Brain microvascular endothelial cell (primary cell): ENCODE data around the gene USB1.

ENCODE experiments used
- DNase-seq: peaks from one replicate; pipeline ENCODE4 v3.0.0-alpha.2; 2020
- H3K27ac ChIP-seq: fragments of 250-450 bp; sonication (Bioruptor Pico); 2 replicates; pipeline ENCODE4 v1.5.1; 2020; ENCODE audit warnings: mild to moderate bottlenecking, moderate library complexity
- H3K27me3 ChIP-seq: fragments of 250-450 bp; sonication (Bioruptor Pico); replicated peaks from 2 replicates; pipeline ENCODE4 v1.5.1; 2020; ENCODE audit warnings: mild to moderate bottlenecking
- H3K36me3 ChIP-seq: fragments of 250-450 bp; sonication (Bioruptor Pico); replicated peaks from 2 replicates; pipeline ENCODE4 v1.5.1; 2020; ENCODE audit warnings: mild to moderate bottlenecking
- H3K4me3 ChIP-seq: 2 replicates; pipeline ENCODE4 v1.5.1; 2011; ENCODE audit warnings: low read depth, mild to moderate bottlenecking, control low read depth, low read length, moderate library complexity
- CTCF ChIP-seq: IDR thresholded peaks from 2 replicates; pipeline ENCODE4 v1.5.1; 2011; ENCODE audit warnings: low read depth, mild to moderate bottlenecking, moderate library complexity, low read length, control low read depth, inconsistent platforms; ENCODE audit errors: missing control alignments
- in situ Hi-C: cut with HindIII; loops from 2 replicates; pipeline ENCODE4 v1.10.0; 2017; ENCODE audit warnings: low sequenced_read_pairs, low pct_ligation_motif_present

Gene USB1

GRCh38 chr16:58041628-58041955 is 40.4 kb downstream of the USB1 start:
- no peaks in the 10 kb centered on the region for H3K27me3 ChIP-seq
- H3K36me3 ChIP-seq: no peaks in the 10 kb centered on the region

GRCh38 chr16:58042001-58042885 is 41.0 kb downstream of the USB1 start:
- no peak for TF ChIP-seq CTCF
- in situ Hi-C loops: no loop called here
- Histone ChIP-seq H3K27me3 (no peaks in the 10 kb centered on the region), H3K27ac (no peak overlapping the region), H3K36me3 (no peaks in the 10 kb centered on the region), H3K4me3 (no peak overlapping the region)
- DNase-seq: no peak

More at GRCh38 chr16:58041628-58041955, 40.4 kb downstream of the USB1 start:
- DNase-seq: no peak
- in situ Hi-C loops: no loop called here
- H3K4me3 ChIP-seq: no peak overlapping the region
- TF ChIP-seq CTCF: no peak
- no peak overlapping the region for H3K27ac ChIP-seq

- DNase-seq: no peak
- in situ Hi-C loops: no loop called here
- H3K36me3 ChIP-seq: no peaks in the 10 kb centered on the region
- no peak overlapping the region for H3K4me3 ChIP-seq
- no peak for TF ChIP-seq CTCF
- H3K27ac ChIP-seq: no peak overlapping the region
- no peaks in the 10 kb centered on the region for H3K27me3 ChIP-seq
Measured at GRCh38 chr16:58042886-58043515, 41.8 kb downstream of the USB1 start.

GRCh38 chr16:58043571-58044155 is 42.5 kb downstream of the USB1 start:
- Histone ChIP-seq H3K27ac (no peak overlapping the region), H3K36me3 (no peaks in the 10 kb centered on the region), H3K4me3 (no peak overlapping the region), H3K27me3 (no peaks in the 10 kb centered on the region)
- in situ Hi-C loops: no loop called here
- DNase-seq: no peak
- no peak for TF ChIP-seq CTCF

- Histone ChIP-seq H3K4me3 (no peak overlapping the region), H3K27me3 (no peaks in the 10 kb centered on the region), H3K36me3 (no peaks in the 10 kb centered on the region), H3K27ac (no peak overlapping the region)
- no peak for DNase-seq
- TF ChIP-seq CTCF: no peak
- in situ Hi-C loops: no loop called here
Measured at GRCh38 chr16:58044266-58045019, 43.2 kb downstream of the USB1 start.
